IPS-NIHi7 (cell line): ENCODE measurements around the gene GJD3.

Experiments
- DNase-seq: peaks from one replicate; pipeline ENCODE4 v3.0.0; 2012; ENCODE audit warnings: mixed read lengths; ENCODE audit errors: extremely low spot score

The GJD3 gene

DNA sequence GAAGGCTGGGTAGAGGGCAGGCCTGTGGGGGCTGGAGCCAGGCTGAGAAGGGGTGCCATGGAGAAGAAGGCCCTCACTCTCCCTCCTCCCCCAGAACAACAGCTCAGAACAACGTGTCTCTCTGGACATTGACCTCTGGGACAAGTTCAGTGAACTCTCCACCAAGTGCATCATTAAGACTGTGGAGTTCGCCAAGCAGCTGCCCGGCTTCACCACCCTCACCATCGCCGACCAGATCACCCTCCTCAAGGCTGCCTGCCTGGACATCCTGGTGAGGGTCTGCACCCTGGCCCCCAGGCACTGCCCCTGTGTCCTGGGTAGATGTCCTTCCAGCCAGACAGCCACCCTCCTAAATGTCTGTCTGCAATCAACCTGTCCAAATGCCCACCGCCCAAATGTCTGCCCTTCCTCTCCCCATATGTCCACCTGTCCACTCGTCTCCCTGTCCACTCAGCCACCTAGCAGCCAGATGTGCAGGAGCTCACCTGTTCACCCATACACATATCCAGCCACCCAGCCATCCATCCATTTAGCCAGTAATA is 12.2 kb downstream of the GJD3 start:
- no peak for DNase-seq

DNA sequence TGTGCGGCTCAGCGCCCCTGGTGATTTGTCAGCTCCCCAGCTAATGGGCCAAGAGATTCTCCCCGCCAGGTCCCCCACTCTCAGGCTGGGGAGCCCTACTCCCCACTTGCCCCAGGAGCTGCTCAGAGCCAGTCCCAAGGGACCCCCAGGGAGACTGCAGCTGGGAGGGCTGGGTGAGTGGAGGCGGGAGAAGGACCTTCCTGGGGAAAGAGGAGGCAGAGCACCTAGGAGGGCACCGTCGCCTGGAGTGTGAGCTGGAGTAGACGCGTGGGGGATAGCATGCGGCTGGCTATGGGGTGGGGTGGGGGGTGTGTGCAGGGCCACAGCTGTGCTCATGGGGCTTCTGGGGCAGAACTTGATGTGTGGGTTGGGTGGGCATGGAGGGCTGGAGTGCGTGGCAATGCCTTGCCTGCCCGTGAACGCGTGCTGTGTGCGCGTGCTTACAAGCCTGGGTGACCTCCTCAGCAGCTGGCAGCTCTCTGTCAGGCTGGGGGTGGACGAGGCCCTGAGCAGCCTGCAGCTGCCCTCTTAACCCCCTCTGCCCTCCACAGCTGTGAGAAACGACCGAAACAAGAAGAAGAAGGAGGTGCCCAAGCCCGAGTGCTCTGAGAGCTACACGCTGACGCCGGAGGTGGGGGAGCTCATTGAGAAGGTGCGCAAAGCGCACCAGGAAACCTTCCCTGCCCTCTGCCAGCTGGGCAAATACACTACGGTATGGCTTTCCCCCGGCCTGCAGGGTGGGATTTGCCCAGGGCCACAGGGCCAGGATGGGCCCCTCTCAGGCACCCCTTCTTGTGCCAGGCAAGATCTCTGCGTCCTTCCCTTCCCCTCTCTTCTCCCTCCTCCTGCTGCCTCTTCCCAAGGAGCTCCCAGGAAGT is 12.9 kb downstream of the GJD3 start:
- DNase-seq = no peak

DNA sequence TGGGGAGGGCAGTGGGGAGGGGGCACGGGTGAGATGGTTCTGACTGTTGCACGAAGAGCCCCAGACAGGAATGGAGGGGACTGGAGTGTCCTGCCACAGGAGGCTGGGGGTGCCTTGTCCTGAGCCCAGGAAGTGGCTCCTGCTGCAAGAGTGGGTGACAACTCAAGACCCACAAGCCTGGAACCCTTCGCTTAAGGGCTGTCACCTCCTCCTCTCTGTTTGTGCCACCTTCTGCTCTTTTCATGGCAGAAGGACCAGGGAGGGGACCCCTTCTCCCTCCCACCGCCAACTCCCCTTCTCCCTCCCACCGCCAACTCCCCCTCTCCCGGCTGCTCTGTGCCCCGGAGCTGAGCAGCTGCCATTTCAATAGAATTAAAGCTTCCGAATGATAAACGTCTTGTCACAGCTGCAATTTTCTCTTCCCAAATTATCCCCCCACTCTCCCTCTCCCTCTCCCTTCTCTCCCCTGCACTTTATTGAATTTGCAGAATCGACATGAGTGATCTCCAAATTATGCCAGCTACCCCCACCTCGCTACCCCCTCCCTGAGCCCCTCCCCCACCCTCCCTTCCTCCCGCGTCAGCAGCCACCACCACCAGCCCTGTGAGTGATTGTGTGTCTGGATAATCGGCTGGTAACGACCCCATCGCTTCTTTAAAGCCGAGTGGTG is 13.7 kb downstream of the GJD3 start:
- no peak for DNase-seq

DNA sequence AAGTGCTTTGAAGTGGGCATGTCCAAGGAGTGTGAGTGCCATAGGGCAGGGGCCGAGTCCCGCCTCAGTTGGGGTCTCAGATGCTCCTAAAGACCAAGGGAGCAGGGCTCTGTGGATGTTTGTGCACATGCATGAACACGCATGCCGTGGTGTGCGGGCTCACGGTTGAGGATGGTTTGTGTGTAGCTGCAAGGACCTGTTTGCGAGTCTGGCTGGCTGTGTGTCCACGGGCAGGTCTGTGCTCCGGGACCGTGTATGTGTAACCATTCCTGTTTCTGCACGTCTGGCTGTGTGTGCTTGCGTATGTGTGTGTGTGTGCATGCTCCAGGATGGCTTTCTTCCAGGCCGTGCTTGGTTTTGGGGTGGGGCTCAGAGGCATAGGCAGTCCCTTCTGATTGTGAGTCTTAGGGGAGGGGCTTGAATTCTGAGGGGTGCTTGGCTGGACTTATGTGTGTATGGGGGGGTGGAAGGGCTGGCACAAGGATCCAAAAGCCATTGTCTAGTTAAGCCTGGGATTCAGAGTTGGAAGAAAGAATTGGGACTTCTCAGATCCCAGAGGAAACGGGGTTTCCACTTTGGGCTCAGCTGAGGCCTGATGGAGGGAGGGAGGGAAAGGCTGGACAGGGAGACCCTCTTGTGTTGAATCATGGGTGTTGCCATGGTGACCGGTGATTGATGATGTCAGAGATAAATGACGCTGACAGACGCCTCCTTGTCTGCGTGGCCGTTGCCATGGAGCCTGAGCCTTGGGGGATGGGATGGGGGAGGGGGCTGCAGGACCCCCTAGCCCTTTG is 14.4 kb downstream of the GJD3 start:
- DNase-seq = no peak

DNA sequence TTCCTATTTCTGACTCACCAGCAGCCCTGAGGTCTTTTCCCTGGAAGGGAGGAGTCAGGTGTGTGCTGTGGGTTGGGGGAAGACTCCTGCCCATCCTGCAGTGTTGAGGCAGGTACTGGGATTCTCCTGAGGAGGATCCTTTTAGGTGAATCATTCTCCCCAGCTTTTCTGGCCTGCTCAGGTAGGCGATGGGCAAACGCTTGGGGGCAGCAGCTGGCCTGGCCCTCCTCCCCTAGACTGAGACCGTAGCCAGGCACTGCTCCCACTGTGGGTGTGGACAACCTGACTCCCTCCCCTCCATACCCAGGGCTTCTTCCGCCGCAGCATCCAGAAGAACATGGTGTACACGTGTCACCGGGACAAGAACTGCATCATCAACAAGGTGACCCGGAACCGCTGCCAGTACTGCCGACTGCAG is 15.1 kb downstream of the GJD3 start:
- DNase-seq = no peak

DNA sequence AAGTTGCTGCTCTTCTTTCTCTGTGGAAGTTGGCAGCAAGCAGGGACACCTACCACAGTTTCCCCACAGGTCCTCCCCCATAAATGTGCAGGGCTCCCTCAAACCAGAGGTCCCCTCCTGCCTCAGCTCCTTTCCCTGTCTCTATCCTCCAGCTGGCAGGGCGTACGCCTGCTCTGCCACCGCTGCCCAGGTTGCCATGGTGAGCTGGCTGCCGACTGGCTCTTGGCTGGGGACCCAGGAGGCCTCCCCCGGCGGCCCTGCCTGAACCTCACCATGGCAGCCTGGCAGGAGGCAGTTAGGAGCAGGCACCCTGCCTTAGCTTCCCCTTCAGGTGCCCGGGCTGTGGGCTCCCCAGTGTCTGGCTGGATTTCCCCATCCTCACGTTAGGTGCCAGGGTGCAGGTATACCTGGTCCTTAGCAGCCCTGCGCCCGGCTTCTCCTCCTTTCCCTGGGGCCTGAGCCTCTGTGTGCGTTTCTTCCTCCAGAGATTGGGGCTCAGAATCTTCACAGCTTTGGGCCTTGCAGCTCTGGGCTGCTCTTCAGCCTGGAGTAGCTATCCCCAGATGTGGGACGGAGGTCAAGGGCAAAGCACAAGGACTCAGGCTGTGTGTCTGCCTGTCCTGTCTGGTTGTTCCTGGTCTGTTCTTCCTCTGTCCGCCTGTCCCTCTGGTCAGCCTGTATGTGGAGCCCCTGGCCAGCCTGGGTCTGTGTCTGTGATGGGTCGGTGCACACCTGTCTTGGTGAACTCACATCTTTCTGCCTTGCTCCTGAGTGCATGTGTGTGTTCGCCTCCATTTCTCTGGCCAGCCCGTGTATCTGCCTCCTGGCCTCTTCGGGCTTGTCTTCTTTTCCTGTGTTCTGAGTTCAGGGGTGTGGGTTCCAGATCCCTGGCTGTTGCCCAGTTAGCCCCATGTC is 15.7 kb downstream of the GJD3 start:
- no peak for DNase-seq

DNA sequence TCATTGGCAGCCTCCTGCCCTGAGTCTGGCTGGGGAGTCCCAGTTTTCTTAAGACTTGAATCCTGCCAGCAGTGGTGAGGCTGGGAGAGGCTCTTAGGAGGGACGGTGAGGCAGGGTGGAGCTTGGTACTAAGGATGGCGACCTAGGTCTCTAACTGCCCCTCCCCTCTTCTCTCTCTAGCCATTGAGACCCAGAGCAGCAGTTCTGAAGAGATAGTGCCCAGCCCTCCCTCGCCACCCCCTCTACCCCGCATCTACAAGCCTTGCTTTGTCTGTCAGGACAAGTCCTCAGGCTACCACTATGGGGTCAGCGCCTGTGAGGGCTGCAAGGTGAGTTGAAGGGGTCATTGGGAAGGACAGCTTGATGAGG is 16.4 kb downstream of the GJD3 start:
- no peak for DNase-seq

DNA sequence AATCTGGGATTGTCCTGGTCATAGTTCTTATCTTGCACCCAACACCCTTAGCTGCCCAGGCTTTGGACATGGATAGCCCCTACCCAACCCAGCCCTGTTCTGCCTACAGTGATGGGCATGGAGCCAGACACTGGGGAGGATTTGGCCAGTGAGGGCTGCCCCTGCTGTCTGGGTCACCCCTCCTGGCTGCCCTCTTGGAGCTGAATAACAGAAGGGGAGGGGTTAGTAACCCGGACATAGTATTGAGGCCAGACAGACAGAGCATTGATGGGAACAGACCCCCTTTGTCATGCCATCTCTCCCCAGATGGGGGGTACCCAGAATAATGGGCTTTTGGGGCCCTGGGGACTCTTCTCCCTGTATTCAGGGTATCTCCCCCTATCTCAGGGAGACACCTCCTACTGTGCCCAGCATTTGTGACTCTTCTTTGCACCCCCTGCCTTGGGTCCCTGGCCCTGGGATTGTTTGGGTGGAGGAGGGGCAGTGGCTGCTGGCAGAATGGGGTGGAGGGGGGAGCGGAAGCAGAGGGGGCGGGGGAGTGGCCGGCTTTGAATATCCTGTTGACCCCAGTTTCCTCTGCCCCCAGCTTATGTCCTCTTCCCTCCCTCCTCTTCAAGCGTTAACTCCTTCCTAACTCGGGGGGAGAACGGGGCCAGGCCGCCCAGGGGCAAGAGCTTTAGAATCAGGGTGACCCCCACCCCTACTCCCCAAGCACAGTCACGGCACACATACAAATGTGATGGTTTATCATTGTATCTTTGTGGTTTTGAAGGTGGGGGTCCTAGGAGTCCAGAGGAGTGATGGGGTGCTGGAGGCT is 17.0 kb downstream of the GJD3 start:
- no peak for DNase-seq

DNA sequence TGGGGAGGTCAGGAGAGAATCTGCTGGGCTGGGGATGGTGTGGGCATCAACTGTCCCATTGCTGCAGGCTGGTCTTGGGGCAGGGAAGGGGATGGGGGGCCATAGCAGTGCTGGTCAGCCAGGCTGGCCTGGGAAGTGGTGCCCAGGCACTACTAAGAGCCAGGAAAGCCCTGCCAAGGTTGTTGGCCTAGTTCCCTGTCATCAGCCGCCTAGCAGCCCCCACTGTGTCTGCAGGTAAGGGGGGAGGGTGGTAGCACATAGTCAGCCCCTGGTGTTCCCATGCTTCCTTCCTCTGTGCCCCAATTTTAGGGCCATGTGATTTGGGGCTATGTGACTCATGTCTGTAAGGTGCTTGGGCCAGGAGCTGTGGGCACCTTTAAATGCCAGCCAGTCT is 17.8 kb downstream of the GJD3 start:
- no peak for DNase-seq

DNA sequence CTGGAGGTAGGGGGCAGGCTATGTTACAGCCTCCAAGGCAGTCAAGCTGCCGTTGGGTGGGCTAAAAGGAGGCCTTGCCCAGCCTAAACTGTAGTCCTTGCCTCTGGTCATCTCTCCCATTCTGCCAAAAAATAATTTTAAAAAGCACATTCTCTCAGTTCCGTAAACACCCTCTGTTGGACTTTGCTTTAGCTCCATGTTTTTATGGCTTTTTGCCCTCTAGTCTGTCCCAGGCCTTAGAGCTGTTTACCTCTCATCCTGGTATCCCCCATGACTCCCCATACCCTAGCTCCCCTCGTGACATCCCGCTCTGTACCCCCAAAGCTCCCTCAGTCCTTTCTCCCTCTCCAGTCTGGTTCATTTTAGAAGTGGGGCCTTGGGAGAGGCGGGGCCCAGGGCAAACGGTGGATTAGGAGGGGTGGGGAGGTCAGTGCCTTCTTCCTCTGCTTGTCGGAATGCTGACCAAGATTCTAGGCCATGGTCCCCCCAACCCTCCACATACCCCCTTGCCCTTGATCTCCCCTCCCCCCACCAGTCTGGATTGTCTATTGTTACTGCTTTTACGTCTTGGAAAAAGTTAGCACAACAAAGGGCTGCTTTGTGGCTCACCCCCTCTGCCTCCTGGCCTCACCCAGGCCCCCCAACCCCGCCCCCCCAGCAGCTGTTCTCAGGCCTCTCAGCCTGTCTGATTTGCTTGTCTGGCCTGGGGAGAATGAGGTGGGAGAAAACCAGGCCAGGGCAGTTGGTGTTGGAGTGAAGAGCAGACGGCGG is 18.4 kb downstream of the GJD3 start:
- DNase-seq = no peak

DNA sequence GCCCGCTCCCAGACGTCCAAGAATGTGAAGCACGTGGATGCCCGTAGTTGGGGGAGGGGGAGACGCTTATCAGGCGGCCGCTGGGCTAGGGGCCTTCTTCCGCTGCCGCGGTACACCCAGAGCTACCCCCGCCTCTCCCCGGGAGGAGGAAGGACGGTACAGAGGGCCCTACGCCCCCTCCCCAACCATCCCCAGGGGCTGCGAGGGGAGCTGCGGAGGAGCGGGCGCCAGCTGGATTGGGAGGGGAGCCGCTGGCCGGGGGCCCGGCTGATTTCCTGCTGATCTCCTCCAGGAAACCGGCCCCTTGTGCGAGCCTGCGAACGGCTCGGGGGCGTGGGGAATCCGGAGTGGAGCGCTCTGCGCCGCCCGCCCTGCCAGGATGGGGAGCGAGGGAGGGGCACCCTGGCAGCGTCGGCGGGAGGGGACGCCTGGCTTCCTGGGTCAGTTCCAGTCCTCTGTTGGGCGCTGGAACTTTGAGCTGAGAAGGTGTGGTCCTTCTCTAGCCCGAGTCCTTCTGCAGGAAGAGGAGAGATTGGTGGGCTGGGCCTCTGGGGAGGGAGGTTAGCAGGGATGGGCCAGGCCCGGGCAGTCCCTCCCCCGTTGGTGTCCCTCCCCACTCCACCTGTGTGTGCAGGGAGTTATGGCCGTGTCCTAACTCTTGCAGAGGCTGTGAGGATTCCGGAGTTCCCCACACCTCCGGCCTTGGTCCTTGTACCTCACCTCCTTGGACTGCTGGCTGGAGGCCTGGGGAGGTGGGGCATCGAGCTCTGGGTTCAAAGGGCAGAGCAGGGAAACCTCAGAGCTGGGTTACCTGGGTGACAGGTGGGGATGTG is 19.2 kb downstream of the GJD3 start:
- peak; percentile 75 for DNase-seq

DNA sequence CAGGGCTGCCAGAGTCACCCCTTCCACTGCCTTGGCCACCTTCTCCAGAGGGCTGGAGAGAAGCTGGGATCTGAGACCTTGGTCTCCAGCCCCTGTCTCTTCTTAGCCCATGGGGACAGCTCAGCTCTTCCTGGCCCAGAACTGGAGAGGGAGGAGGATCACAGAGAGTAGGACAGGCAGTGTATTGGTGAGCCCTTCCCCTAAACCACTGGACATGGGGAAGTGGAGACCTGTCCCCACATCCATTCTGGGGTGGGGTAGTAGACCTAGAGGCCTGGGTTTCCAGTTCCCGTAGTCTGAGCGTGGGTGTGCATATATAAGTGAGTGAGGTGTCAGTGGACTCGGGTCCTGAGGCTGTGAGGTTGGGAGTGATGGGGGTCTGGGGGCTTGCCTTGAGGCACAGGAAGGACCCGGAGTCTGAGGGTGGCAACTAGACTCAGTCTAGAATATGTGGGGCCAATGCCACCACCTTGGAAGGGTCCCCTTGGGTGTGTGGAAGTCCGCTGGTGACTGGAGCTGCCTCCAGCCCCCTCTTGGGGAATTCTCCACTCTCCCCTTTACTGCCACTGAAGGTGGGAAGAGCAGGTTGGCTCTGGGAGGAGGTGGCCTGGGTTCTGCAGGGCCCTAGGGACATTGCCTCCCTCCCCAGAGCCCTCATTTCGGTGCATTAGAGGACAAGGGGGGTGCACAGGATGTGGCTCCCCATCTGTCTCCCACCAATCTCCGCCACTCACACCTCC is 19.9 kb downstream of the GJD3 start:
- no peak for DNase-seq

DNA sequence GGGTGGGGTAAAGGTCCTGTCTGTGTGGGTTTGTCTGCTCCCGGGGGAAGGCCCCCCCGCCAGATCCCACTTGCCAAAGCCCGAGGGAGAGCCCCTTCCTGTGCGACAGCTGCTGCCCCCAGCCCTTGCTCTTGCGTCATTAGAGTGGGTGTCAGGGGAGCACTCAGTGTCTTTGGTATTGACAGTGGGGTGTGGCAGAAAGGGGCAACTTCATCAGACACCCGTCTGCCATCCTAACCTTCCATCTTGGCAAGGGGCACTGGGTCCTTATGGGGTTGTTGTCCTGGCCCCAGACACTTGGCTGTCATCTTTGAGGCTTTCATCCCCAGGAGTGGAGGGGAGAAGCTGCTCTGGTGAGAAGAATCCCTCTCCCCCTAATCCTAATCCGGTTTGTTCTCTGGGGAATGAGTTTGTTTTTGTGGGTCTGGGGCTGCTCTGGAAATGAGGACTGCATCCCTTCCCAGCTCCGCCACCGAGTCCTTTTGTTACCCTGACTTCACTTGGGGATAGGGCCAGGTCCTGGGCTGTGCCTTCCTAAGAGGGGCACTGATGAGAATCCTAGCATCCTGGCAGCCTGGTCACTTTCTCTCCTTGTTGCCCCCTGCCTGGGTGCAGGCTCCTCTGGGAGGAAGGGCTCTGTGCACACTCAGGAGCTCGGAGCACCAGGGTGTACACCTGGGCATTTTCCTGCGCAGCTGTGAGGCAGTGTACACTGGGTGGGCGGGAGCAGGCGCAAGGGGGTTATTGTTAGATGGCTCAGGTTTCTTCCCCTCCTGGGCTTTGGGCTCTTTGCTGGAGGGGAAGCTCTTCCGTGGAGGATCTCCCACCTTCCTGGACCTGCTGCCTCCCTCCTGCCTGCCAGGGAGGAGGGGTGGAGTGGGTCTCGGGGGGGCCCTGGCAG is 21.1 kb downstream of the GJD3 start:
- DNase-seq = no peak

DNA sequence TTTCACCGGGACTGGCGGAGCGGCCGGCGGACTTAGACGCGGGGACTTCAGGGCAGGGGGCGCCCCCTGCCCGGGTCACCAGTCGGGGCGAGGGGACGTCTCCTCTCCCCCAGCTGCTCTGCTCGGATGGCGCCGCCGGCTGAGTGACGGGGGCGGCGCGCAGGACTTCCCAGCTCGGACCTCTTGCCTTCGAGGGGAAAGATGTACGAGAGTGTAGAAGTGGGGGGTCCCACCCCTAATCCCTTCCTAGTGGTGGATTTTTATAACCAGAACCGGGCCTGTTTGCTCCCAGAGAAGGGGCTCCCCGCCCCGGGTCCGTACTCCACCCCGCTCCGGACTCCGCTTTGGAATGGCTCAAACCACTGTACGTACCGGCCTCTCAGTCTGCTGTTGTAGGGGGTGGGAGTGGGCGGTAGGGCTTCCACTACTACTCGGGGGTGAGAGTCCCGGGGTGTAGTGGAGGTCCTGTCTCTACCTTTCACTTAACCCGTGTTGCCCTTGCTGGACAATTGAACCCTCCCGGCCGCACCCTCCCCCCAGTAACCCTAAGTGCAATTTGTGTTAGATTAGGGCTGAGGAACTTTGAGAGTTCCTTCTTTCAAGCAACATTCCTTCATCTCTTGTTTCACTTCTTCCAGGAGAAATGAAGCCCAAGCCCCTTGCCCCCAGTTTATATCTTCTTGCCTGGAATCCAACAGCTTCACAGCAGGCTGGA is 21.9 kb downstream of the GJD3 start:
- DNase-seq = no peak

DNA sequence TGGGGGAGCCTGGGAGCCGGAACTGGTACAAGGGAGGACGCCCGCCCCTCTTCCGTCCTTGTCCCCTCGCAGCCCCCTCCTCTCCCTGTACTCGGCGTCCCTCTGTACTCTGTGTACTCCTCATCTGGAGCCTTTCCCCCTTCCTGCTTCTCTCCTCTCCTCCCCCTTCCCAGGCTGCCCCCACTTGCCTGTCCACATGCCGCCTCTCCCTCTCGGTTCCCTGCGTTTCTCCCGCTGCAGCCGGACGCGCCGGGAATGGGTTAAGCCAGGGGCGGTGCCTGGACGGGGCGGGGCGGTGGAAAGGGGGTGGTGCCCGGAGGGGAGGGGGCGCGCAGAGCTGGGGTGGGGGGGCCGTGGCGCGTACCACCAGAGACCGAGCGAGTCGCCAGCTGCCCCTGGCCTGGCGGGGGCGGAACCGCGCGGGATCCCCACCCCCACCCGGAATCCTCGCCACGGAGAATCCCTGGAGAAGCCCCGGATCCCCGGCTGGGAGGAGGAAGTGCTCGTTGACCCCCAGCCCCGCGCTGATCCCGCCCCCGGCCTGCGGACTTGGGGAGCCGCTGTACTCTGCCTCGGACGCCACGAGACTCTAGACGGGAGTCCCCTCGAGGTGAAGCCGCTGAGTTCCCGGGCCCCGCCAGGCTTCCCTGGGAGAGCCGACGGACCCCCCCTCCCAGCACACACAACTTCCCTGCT is 22.6 kb downstream of the GJD3 start:
- DNase-seq = peak; percentile 83
